HG03103 (cell line): ENCODE data around the gene IER3.

ENCODE experiments used
- ATAC-seq: cut with Tn5 transposase; IDR thresholded peaks from one replicate; pipeline ENCODE4 v1.9.1; 2021; ENCODE audit warnings: low read depth; ENCODE audit not compliant: unreplicated experiment

The IER3 gene

DNA sequence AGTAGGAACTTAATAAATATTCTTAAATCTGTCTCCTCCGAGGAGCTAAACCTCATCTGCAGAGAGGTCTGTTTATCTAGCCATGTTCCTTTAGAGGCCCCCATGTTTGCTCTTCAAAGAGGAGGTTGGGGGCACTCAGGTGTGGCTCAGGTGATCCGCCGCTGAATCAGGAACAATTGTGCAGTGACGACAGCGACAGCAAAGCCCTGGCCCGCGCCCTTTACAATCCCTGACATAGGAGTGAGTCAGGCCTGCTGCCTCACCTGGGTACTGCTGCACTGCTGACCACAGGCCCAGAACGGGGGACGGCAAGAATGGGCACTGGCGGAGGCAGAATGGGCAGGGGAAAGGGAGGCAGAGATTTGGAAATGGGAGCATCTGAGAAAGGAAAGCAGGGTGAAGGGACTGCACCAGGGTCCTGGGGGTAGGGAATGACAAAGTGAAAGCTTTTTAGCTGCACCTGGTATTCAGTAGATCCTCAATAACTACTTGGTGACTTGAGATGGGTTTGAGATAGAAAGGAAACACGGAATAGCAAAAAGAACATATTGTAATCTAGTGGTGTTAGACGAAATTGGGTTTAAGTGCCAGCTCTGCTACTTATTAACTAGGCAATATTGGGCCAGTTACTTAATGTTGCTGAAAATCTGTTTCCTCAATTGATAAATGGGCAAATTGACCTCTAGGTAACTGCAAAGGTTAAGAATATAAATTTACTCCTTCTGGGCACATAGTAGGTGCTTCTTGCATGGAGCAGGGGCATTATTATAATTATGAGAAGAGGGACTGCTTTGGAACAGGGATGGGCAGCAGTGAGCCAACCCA is 5.4 kb upstream of the IER3 start:
- ATAC-seq: no peak

GRCh38 chr6:30748851-30749540 is 4.6 kb upstream of the IER3 start:
- ATAC-seq: no peak

- ATAC-seq: no peak
These were observed 3.8 kb upstream of the IER3 start for GRCh38 chr6:30747902-30748769.

DNA sequence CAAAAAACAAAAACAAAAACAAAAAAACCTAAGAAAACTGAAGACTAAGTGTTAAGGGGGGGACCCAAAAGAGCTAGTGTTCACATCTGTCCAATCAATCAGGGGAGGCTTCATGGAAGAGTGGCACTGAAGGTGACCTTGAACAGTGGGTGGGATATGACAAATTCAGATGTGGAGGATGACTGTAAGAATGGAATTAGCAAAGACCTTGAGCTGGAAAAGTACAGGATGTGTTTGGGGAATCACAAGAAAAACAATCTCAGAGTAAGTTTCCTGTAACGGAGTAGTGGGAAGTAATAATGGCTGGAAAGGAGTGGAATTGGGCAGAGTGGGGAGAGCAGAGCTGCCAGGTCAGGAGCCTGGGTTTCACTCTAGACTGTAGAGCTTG is 2.9 kb upstream of the IER3 start:
- ATAC-seq: no peak

DNA sequence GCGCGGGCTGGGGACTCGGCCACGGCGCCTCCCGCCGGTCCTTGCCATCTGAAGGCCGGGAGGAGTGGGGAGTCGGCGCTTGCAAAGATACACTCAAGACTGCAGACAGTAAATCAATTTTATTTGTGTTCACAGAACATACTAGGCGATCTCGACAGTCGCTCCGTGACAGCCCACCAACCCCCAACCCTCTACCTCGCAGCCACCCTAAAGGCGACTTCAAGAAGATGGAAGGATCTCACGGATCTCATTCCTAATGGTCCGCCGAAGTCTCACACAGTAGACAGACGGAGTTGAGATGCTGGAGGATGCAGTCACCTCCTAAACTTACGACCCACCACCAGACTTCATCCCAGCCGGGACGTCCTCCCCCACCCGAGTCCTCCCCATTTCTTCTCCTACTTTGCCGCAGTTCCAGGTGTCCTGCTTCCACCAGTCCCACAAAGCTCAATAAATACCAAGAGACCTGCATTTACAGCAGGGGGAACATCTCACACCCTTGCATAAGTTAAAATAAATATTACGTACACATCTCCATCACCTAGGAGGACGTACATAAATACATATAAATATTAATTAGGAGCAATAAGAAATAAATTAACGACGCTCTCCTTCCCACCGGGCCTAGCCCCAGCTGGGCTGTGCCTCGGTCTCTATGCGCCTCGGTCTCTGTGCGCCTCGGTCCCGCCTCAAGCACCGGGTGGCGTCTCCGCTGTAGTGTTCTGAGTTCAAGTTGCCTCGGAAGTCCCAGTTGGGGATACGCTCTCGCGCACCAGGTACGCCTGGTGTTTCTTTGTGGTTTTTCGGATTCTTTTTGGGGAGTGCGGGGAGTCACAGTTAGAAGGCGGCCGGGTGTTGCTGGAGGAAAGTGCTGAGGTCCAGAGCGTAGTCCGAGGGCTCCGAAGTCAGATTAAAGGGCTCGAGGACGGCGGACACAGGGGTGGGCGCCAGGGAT is 971 bp downstream of the IER3 start:
- no peak for ATAC-seq

- ATAC-seq: peak; percentile 62
These were observed 1.8 kb downstream of the IER3 start, which contains the start of gene FLOT1 for GRCh38 chr6:30742316-30743098. Gene FLOT1 (minus strand): TSS chr6:30742687. CDS start chr6:30742189, 498 bp downstream.

GRCh38 chr6:30741789-30742315 is 2.5 kb downstream of the IER3 start:
- ATAC-seq: no peak

- no peak for ATAC-seq
These were observed 3.1 kb downstream of the IER3 start for GRCh38 chr6:30741063-30741779.

DNA sequence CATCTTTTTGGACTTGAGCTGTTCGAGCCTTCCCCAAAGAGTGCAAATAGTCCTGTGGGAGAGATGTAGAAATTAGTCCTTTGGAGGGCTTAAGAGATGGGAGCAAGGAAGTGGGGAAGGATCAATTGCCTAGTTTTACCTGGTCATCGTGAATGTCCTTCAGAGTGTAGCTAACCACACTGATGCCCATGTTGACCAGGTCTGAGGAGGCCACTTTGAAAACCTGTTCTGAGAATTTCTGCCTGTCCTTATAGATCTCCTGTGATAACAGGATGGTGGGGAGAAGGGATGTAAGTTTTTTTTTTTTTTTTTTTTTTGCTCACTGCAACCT is 3.8 kb downstream of the IER3 start:
- no peak for ATAC-seq

DNA sequence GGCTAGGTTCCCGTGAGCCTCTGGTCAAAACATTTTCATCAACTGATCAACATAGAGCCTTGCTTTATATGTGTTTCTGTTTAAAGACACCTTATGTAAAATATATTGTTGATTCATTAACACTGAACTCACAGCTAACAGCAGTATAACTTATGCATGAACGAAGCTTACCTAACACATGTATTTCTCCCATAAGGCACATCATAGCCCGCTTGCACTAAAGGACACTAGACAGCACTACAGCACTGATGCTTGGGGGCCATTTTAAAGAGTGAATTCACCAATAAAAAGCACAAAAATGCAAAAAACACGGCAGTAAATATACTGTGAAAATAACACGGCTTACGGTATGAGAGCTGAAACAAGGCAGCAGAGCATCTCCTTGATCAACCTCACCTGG is 5.8 kb downstream of the IER3 start:
- no peak for ATAC-seq

DNA sequence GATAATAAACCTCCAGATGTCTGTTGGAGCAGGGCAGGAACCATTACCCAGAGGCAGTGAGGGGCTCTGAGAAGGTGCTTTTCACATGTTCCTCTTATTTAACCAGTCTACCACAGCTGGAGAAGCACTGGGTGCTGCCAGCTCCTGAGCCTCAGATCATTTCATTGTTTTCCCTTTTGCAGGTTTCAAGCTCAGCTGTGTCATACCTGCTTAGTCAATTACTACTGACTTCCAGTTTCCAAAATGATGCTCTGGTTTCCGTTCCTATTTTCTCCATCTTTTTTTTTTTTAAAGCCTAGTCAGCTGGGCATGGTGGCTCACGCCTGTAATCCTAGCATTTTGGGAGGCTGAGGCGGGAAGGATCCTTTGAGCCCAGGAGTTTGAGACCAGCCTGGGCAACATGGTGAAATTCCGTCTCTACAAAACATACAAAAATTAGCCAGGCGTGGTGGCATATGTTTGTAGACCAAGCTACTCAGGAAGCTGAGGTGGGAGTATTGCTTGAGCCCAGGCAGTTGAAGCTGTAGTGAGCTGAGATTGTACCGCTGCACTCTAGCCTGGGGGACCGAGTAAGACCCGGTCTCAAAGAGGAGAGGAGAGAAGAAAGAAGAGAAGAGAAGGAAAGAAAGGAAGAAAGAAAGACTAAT is 8.6 kb downstream of the IER3 start:
- no peak for ATAC-seq

- ATAC-seq: no peak
These were observed 12.0 kb downstream of the IER3 start for GRCh38 chr6:30732237-30732943.

GRCh38 chr6:30730601-30731435 is 13.5 kb downstream of the IER3 start:
- peak; percentile 51 for ATAC-seq

GRCh38 chr6:30727920-30728553 is 16.3 kb downstream of the IER3 start:
- no peak for ATAC-seq

DNA sequence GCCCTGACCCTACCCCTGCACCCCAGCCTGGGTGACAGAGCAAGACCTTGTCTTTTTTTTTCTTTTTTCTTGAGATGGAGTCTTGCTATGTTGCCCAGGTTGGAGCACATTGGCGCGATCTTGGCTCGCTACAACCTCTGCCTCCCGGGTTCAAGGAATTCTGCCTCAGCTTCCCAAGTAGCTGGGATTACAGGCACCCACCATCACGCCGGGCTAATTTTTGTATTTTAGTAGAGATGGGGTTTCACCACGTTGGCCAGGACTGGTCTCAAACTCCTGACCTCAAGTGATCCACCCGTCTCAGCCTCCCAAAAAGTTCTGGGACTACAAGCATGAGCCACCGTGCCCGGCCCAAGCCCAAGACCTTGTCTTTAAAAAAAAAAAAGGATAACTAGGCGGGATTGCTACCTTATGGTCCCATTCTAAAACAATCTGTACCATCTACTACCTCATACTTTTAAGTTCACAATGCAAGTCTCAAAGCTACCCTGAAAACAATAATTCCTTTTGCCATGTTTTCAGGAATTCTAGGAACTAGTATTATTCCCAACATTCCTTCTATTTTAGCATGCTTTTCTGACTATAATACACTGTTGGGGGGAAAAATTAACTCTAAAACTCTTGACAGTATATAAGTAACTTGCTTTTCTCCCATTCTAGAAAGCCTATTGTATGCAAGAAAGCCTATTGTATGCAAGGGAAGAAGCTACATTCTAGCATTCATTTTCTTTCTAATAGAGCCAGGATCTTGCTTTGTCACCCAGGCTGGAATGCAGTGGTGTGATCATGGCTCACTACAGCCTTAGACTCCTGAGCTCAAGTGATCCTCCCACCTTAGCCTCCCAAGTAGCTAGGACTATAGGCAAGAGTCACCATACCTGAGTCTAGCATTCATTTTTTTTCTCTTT is 17.6 kb downstream of the IER3 start:
- no peak for ATAC-seq
